8988T (cell line): ENCODE data around the gene EXOC4.
"Not testable (repeated sequence)": the region's sequence is repeated elsewhere in the genome, so short reads cannot be mapped to it uniquely, and the experiment has no call there.

Experiments
- DNase-seq: peaks from one replicate; pipeline ENCODE4 v3.0.0; 2011

EXOC4 gene

GRCh38 chr7:133853706-133854276 lies 600.9 kb downstream of the EXOC4 start:
- DNase-seq: no peak

DNA sequence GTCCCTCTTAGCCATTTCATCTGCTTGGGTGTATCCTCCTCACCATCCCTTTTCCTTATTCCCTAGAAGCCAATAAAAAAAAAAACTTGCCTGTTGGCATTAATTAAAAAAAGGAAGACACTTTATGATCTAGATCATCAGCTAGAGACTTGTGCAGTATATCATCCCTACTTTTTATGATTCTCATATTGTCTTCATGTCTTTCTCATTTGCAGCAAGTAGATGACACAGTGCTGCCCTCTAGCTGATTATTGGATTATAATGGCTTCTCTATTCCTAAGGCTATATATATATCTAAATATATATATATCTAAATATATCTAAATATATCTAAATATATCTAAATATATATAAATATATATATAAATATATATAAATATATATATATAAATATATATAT lies 601.9 kb downstream of the EXOC4 start:
- no peak for DNase-seq

DNA sequence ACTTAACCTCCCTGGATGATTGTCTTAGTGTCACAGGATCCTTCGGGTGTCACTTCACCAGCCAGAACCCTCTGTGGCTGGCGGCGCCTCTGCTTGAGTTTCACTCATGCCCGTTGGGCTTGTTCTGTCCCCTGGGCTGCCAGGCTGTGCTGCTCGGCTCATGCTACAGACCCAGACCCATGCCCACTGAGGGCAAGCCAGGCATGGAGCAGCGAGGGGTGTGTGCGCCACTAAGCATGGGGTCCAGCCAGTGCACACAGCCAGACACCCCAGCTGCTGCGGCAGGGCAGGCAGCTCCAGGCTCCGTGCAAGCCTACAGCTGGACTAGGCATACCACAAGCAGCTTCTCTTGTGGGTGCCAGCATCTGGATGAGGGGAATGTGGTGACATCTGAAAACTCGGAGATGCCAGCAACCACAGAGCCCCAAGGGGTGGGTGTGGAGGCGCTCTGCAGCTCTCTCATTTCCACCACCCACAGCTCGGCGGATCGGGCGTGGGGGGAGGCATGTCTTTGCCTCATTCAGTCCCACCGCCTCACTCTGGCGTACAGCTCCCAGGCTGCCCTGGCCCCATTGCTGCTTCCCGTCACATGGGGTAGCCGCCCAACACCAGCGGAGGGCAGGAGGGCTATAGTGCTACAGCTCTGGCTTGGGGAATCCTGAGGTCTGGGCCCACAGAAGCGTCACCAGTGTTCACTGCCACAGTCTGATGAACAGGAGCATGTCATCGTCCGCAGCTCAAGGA lies 604.7 kb downstream of the EXOC4 start:
- no peak for DNase-seq

- no peak for DNase-seq
Observed at GRCh38 chr7:133858311-133858710, 605.4 kb downstream of the EXOC4 start.

- DNase-seq: no peak
Observed at GRCh38 chr7:133859231-133859630, 606.4 kb downstream of the EXOC4 start.

GRCh38 chr7:133859871-133860450 lies 607.1 kb downstream of the EXOC4 start:
- DNase-seq: no peak

GRCh38 chr7:133860628-133861335 lies 607.9 kb downstream of the EXOC4 start:
- DNase-seq: no peak

- no peak for DNase-seq
Observed at GRCh38 chr7:133861876-133862275, 609.0 kb downstream of the EXOC4 start.

GRCh38 chr7:133863362-133864061 lies 610.6 kb downstream of the EXOC4 start:
- DNase-seq: no peak

GRCh38 chr7:133869556-133869955 lies 616.7 kb downstream of the EXOC4 start:
- no peak for DNase-seq

DNA sequence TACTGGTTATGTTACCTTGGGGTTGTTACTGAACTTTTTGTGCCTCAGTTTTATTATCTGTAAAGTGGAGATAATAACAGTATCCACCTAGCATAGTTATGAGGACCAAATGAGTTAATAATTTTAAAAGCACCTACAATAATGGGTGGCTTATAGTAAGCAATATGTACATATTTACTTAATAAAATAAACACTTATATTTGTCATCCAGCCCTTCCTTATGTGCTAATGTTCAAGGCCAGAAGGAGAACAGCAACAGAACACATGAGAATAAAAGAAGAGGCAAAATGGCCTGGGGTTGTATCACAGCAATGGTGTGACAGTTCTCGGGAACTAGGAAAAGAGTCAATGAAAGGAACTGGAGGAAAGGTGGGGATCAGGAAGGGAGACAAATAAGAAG lies 618.9 kb downstream of the EXOC4 start:
- DNase-seq: no peak

DNA sequence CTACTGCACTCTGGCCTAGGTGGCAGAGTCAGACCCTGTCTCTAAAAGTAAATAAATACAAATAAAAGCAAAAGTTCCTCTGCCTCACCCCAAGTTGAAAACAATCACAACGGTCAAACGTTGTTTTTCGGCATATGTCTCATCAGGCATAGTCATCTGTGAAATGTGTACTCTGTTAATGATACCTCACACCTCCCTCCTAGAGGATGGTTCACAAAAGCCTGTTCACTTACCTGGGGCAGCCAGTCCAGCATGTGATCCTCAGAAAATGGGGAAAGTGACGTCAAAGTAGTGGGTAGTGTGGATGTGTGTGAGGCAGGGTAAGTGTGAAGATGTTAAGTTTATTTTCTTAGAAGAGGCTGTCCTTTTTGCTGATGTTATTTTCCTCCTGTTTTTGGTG lies 620.3 kb downstream of the EXOC4 start:
- no peak for DNase-seq

DNA sequence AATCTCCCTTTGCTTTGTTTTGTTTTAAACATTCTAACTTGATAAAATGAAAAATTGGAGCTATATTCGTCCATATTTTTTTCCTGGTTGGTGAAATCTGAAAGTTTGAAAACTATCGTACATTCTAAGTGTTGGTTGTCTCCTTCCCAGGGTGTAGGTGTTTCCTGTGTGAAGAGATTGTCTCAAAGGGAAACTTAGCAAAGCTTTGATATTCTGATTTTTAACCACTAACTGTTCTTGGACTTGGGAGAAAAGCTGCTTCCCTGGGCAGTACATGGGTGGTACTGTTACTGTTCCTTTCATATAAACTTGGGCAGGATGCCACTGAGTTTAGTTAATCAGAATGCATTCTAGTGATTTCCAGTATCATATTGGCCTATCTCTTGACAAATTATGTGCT lies 620.8 kb downstream of the EXOC4 start:
- DNase-seq: no peak

DNA sequence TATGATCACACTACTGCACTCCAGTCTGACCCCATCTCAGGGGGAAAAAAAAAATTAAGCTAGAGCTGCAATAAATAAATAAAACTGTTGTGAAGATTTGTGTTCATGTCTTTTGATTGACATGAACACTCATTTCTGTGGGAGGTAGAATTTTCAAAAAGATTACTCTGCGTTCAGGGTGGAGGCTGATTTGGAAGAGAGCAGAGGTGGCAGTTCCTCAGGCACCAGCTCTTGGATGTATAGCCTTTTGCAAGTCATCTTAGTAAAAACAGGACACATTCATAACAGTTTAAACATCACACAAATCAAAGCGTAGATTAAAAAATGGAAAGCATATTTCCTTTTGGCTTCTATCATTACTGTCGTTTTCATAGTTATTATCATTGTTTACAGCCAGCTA lies 630.7 kb downstream of the EXOC4 start:
- DNase-seq: no peak

DNA sequence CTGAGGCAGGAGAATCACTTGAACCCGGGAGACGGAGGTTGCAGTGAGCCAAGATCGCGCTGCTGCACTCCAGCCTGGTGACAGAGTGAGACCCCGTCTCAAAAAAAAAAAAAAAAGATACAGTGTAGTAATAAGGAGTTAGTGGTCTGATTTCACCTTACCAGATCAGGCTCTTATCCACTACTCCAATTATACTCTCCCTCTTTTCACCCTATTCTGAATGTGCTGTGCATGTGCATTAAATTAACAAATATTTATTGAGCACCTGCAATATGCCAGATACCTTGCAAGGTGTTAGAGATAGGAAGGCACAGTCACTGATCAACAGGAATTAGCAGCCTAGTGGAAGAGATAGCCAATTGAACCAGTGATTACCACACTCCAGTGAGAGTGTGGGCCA lies 632.3 kb downstream of the EXOC4 start:
- DNase-seq: no peak

DNA sequence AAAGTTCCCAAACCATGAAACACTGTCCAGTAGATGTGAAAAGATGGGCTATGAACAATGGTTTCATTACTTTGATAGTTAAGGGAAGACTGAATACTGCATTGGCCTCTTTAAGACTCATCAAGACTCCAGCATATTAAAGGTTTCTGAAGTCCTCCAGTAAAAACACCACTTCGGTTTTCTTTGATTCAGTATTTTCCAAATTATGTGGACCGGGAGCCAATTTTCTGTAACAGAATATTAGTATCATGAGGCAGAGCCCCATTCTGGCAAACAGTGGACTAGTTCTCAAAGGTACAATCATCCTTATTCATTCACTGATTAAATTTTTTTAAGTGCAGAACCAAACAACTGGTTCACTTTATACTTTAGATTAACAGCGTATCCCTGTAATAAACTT lies 633.2 kb downstream of the EXOC4 start:
- DNase-seq: no peak

DNA sequence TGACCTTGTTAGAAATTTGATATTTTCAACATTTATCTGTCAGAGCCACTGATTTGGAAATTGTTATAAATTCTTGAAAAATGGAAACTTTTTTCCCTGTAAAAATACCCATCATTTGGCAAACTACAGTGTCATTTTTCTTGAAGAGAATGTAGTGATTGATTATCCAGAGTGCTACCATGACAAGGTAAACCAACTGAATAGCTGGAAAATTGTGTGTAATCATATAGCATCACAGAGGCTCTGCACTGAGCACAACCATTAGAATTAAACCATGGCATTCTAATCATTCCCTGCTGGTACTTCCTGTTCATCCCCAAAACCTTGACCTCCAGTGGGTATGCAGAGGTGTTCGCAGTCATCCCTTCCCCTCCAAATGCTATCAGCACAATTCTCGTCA lies 633.9 kb downstream of the EXOC4 start:
- DNase-seq: no peak

- DNase-seq: no peak
Observed at GRCh38 chr7:133887459-133887858, 634.6 kb downstream of the EXOC4 start.

GRCh38 chr7:133888061-133888930 lies 635.4 kb downstream of the EXOC4 start:
- DNase-seq: no peak

DNA sequence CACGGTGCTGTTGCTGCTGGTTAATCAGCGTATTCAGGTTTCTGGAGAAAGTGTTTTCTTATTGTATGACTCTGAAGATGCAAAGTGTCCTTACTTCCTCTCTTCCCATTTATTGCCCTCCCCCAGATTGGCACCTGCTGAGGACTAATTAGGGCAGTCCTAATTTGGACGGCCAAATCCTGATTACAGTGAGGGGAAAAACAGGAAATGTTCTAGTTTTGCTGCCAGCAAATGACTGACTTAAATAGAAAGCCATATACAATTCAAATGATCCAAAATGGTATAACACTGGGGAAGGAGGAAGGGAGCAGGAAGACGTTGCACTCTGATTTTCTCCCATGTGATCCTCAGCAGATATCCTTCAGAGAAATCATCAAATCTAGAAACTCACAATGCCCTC lies 651.9 kb downstream of the EXOC4 start:
- DNase-seq: no peak

- not testable (repeated sequence) for DNase-seq
Observed at GRCh38 chr7:133906553-133906952, 653.7 kb downstream of the EXOC4 start.

GRCh38 chr7:133910761-133911160 lies 657.9 kb downstream of the EXOC4 start:
- DNase-seq: no peak
